KOPT-K1 (cell line): ENCODE results near the gene RALGPS1.

ENCODE experiments used
- H3K27ac ChIP-seq: fragments of 200-600 bp; sonication (generic); 2 replicates; pipeline ENCODE4 v1.5.1; 2016; ENCODE audit warnings: antibody characterized with exemption, mild to moderate bottlenecking, low read depth, low read length; ENCODE audit not compliant: poor library complexity, severe bottlenecking
- H3K36me3 ChIP-seq: fragments of 200-600 bp; sonication (generic); 2 replicates; pipeline ENCODE4 v1.5.1; 2017; ENCODE audit warnings: antibody characterized with exemption, mild to moderate bottlenecking, low read length, moderate library complexity; ENCODE audit not compliant: insufficient read depth
- H3K9me3 ChIP-seq: fragments of 200-600 bp; sonication (generic); 2 replicates; pipeline ENCODE4 v1.5.1; 2017; ENCODE audit warnings: antibody characterized with exemption, low read length, mild to moderate bottlenecking; ENCODE audit not compliant: insufficient read depth, poor library complexity, severe bottlenecking

RALGPS1 gene

DNA sequence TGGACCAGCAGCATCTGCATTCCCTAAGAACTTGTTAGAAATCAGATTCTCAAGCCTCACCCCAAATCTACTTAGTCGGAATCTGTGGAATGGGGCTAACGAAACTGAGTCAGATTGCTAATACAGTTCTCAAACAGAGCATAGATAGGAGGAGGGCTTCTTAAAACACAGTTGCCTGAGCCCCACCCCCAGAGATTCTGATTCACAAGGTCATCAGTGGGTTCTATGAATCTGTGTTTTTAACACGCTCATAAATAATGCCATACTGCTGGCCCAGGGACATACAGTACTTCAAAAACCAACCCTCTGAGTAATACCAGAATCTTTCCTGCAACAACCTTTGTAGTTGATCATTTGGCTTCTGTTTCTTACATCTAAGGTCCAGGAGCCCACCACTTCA is 317.1 kb downstream of the RALGPS1 start:
- H3K9me3 ChIP-seq, result no peaks in the 10 kb centered on the region
- no peaks in the 10 kb centered on the region for H3K36me3 ChIP-seq
- no peak overlapping the region for H3K27ac ChIP-seq

DNA sequence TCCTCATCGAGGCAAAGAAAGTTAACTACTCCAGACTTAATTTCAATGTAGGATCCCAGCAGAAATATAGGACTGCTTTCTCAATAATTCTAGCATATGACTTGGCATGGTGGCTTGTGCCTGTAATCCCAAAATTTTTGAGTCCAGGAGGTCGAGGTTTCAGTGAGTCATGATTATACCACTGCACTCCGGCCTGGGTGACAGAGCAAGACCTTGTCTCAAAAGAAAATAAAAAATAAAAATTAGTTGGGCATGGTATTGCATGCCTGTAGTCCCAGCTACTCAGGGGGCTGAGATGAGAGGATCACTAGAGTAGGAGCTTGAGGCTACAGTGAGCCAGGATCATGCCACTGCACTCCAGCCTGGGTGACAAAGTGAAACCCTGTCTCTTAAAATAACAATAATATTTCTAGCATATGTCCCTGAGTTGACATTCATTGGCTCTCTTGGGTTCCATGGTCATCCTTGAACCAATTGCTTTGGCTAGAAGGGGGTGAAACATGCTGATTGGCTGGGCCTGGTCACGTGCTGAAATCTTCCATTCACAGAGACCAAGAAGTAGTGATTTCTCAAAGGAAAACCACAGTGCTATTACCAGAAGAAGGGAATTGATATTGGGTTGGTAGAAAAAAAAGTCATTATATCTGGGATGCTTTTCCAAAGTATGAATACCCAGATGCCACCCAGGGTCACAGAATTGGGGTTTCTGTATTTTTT is 318.4 kb downstream of the RALGPS1 start:
- Histone ChIP-seq H3K9me3 (no peaks in the 10 kb centered on the region), H3K36me3 (no peaks in the 10 kb centered on the region), H3K27ac (no peak overlapping the region)

DNA sequence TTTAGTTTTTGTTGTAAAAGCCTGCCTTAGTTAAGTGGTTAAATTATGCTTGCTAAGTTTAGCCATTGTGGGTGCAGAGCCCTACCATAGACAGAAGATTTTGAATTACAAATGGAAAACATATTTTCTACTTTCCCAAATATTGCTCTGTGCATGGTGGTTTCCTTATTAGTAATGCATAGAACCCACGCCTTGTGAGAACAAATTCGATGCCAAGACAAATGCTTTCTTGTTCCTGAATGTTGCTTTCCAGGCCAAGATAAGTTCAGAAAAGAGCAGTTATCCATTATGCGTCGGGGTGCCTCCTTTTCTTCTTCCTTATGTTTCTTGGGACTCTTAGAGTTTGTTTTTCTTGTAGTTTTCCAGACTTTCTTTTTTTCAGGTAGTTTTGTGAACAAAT is 319.0 kb downstream of the RALGPS1 start:
- no peaks in the 10 kb centered on the region for H3K9me3 ChIP-seq
- H3K36me3 ChIP-seq, result no peaks in the 10 kb centered on the region
- no peak overlapping the region for H3K27ac ChIP-seq

DNA sequence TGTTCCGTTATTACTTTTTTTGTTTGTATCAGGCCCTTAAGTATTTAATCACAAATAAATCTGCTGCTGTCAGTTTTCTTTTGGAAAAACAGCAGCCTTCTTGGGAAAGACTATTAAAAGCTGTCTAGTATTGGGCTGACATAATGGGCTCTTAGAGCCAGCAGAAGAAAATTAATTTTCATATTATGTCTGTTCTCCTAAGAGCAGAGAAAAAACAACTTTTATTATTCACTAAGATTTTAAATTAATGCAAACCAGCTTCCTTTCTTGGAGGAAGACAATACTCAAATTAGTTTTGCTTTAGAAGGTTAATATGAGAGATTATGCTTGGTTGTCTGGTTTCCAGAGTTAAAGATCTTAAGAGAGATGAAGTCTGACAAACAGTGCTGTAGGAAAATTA is 319.4 kb downstream of the RALGPS1 start:
- no peaks in the 10 kb centered on the region for H3K9me3 ChIP-seq
- H3K36me3 ChIP-seq, result no peaks in the 10 kb centered on the region
- H3K27ac ChIP-seq, result no peak overlapping the region

DNA sequence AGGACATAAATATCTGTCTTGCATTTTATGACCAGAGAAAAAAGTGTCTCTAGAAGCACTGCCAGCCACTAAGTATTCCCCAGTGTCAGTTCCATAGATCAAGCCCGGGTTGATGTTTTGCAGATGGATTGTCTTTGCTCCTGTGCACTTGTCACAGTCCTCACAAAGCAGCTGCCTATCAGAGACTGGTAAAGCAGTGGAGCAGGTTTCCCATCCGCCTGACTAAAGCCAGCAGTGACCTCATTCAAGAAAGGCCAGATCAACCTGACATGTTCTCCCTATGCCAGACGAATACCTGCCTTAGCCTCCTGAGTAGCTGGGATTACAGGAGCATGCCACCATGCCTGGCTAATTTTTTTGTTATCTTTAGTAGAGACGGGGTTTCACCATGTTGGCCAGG is 323.2 kb downstream of the RALGPS1 start:
- H3K9me3 ChIP-seq, result no peaks in the 10 kb centered on the region
- no peaks in the 10 kb centered on the region for H3K36me3 ChIP-seq
- no peak overlapping the region for H3K27ac ChIP-seq

DNA sequence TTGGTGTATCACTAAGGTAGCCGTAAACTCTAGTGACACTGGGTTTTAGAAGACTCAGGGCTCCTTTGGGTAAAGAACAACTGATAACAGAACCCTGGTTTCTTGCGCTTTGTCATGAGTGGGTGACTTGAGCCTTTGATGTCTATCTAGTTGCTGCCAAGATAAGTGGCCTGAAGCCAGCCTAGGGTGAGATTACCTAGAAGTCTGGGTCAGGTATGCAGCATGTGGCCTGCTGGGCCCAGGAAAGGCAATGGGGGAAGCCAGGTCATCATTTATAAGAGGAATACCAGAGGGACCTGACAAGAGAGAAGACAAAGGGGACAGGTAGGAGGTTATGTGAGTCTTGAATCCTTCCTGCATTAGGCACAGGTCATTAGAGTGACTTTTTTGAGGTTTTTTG is 326.8 kb downstream of the RALGPS1 start:
- Histone ChIP-seq H3K36me3 (no peaks in the 10 kb centered on the region), H3K27ac (no peak overlapping the region), H3K9me3 (no peaks in the 10 kb centered on the region)

DNA sequence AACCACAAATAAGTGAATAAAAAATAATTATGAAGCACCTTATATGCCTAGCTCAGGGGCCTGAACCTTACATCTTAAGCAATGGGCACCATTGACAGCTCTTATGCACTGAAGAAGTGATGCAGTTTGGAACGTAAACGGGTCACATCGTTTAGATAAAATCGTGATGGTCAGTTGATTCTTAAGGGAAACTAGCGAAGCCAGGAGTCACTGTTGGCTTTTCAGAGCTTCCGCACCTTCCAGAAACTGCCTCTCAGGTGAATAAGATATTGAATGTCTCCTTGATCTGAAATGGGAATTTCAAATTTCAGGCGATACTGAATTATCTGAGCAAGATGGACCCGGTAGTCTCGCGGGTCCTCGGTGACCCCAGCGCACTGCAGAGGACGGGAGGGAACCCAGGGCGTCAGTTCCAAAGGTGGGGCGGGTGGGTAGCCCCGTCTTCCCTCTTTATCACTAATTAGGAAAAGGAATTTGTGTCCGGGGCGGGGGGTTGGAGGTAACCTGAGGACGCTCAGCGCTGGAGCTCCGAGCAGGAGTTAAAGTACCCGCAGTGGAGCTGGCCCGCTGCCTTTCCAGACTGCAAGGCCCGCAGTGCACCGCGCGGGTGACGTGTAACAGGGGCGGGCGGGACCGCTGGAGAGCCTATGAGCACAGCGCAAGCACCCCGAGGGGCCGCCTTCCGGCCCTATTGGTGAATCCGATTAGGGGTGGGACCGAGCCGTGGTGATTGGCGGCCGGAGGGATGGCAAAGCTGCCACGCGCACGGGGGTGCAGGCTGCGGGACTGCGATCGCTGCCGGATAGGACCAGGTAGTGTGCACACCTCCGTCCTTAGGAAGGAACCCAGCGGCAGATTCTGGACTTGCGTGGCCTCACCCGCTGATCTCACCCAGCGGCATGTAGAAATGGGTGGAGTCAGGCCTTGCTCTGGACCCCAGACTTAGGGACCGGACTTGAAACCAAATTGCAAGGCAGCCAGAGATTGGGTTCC is 330.3 kb downstream of the RALGPS1 start:
- Histone ChIP-seq H3K27ac (no peak overlapping the region), H3K9me3 (no peaks in the 10 kb centered on the region), H3K36me3 (no peaks in the 10 kb centered on the region)

DNA sequence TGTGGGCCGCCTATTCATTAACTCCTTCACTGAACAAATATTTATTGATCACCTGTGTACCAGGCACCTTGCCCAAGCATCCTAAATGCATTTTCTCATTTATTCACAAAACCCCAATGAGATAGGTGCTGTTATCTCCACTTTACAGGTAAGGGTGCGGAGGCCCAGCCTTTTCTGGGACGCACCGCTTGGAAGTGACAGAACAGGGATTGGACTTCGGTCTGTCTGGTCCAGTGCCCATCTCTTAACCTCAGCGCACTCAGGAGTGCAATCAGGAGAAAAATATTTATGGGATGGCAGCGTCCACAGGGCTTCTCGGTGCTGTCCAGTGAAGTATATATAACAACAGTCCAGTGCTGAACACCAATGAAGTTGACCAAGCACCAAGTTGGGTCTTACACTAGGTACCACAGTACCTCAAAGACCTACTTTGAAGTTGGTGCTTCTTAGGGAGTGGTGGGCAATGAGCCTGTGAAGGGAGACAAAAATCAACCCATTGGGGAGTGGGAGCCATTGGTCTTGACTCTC is 331.1 kb downstream of the RALGPS1 start:
- Histone ChIP-seq H3K27ac (no peak overlapping the region), H3K36me3 (no peaks in the 10 kb centered on the region), H3K9me3 (no peaks in the 10 kb centered on the region)

DNA sequence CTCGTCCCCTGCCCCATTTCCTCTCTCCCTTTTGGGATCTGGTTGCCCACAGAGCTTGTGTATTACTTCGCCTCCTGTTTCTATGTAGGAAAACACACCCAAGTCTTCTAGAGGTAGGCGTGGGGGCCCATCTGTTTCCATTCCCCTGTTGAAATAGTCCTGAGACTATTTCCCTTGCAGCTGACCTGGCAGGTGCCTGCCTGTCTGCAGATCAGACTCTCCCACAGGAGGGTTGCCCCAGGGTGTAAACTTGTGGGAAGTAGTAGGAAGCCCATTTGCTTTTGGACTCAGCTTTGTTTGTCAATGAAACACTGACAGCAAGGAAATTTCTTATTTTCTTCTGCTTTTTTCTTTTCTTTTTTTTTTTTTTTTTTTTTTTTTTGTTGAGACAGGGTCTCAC is 333.7 kb downstream of the RALGPS1 start:
- Histone ChIP-seq H3K36me3 (no peaks in the 10 kb centered on the region), H3K9me3 (no peaks in the 10 kb centered on the region), H3K27ac (no peak overlapping the region)

DNA sequence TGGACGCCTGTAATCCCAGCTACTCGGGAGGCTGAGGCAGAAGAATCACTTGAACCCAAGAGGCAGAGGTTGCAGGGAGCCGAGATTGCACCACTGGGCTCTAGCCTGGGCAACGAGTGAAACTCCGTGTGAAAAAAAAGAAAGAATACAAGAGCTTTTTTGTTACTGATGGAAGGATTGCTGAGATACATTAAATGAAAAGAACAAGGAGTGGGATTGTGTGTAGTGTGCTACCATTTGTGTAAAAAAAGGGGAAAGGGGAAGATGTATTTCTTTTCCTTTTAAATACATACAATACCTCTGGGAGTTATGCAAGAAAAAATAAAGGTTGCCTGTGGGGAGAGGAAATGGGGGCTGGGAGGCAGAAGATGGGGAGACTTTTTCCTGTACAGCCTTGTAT is 335.3 kb downstream of the RALGPS1 start:
- H3K9me3 ChIP-seq, result no peaks in the 10 kb centered on the region
- no peaks in the 10 kb centered on the region for H3K36me3 ChIP-seq
- no peak overlapping the region for H3K27ac ChIP-seq

DNA sequence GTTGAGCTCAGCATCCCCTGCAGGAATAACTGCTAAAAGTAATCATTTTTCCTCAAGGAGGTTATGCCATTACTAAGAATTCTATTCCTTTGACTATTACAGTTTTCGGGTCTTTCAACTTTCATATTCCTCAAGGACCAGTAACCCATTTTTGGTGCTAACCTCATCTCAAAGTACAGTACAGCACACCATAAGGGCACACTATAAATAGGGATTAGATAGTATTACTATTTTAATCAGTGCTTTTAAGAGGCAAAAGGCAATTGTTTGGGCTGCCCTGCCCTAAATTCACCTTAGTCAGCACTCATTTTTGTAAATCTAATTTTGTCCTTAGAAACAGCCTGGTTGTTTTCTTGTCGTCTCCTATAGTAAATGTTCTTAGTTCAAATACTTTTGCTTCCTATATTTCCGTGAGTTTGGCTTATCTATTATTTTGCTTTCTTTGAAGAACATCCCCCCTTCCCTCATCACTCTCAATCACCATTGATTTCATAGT is 336.4 kb downstream of the RALGPS1 start:
- no peaks in the 10 kb centered on the region for H3K9me3 ChIP-seq
- H3K36me3 ChIP-seq, result no peaks in the 10 kb centered on the region
- H3K27ac ChIP-seq, result no peak overlapping the region

DNA sequence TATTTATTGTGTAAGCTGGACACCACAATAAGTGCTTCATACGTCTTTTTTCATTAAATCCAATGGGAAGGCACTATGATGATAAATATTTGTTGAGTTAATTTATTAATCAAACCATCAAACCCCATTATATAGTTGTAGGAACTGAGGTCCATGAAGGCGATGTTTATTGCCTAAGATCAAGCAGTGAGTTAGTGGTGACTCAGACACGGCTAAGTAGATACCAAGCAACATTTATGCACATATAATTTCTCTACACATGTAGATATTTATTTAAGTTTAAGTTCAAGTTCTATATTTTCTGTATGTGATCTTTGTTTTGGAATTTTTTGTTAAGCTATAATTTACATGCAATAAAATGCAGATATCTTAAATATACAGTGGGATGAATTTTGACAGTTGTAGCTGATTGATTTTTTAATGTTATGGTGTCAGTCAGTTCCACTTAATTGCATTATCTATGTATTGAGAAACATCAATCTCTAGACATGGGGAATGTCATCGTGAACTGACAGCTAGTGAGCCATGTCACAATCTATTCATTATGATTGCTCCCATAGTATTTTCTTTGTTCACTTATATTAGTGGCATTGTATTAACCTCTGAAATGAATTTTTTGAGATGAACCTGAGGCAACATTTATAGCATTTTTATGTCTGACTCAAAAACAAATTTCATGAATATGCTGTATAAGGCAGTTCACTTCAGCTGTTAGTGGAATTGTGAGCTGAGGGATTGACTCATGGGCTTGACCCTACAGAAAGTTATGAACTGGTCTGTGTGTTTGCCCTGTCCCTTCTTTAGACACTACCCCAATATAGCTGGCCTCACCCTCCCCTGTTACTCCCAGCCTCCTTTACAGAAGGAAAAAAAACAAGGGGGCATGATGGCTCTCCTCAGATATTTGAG is 338.1 kb downstream of the RALGPS1 start:
- Histone ChIP-seq H3K9me3 (no peaks in the 10 kb centered on the region), H3K27ac (no peak overlapping the region), H3K36me3 (no peaks in the 10 kb centered on the region)

DNA sequence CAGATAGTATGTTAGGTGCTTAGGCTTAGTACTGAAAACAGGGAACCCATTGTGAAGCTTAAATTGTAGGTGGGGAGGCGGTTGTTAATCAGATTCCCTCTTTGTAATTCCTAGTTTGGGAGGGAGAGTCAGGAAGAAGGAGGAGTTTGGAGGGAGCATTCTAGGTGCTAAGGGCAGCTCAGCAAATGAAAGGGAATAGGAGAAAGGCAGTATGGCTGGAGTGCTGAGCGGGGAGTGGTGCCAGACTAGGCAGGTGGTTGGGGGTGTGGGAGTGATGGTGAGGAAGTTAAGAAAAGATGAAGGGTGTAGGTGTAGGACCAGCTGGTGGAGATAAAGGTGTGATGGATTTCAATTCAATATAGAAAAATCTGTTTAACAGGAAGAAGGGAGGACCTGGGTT is 338.9 kb downstream of the RALGPS1 start:
- Histone ChIP-seq H3K27ac (no peak overlapping the region), H3K9me3 (no peaks in the 10 kb centered on the region), H3K36me3 (no peaks in the 10 kb centered on the region)

DNA sequence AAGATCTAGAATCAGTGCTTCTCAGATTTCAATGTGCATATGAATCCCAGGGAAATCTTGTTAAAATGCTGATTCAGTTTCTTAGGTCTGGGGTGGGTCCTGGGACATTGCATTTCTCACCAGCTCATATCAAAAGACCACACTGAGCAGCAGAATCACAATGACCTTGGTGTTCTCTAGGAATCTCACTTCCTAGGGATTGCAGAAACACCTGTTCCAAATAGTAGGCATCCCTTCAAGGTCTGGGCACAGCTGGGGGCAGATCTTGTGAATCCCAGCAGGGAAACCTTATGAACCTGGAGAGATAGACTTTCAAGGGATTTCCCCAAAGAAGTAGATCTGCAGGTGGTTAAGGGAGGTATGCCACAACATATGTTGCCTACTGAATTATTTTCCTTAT is 341.1 kb downstream of the RALGPS1 start:
- H3K9me3 ChIP-seq, result no peaks in the 10 kb centered on the region

More for the DNA sequence above, 341.1 kb downstream of the RALGPS1 start:
- H3K27ac ChIP-seq, result no peak overlapping the region
- H3K36me3 ChIP-seq, result no peaks in the 10 kb centered on the region
